Measurements from ENCODE around the gene STAG1. TPM values are rescaled to one million over a fixed set of nuclear protein-coding genes. Genes with fewer than 3 reads are reported as not detected.

STAG1 gene
- polyA plus RNA-seq, 3 donors: 7.2 to 10.0 (median 7.5) TPM

DNA sequence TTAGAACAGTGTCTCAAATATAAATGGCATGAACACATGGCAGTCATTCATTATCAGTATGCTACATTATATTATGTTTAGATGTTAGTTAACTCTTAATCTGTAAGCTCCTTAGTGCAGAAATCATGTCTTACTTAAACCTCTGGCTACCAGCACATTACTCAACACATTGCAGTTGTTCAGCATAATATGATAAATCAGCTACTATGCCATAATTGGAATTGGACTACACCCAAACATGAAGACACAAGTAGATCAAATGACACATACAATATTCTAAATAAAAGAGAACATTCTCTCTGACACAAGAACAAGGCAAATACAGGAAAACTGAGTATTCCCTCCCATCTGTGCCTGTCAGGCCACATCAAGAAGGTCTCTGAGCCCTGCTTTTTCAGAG, 385.9 kb downstream of the STAG1 start:
- Mint-ChIP-seq H3K36me3 (peaks cover 32 to 36% of the 10 kb centered on the region in 2 donors), H3K27ac (peak overlapping the region in 1 of 7 donors; percentile 2), H3K9me3 (no peaks in the 10 kb centered on the region), H3K27me3 (ENCODE audit: low read depth in 3 of 3) (no peaks in the 10 kb centered on the region), H3K4me3 (no peak overlapping the region), H3K4me1 (no peaks in the 10 kb centered on the region)
- Histone ChIP-seq H3K9ac (ENCODE audit: insufficient read depth, low read length, poor library complexity, severe bottlenecking) (no peak overlapping the region), H4K20me1 (ENCODE audit: insufficient read depth, low read length) (no peaks in the 10 kb centered on the region), H3K4me1 (ENCODE audit: control insufficient read depth in 1 of 2, insufficient read depth in 2 of 2, low read length in 2 of 2) (no peaks in the 10 kb centered on the region), H3K36me3 (replicated peaks in 1 of 2; ENCODE audit: control insufficient read depth in 1 of 2, insufficient read depth in 2 of 2, low read length in 2 of 2) (peaks cover 19 to 48% of the 10 kb centered on the region in 2 donors), H3K4me2 (replicated peaks; ENCODE audit: extremely low read depth, low read length, poor library complexity, severe bottlenecking) (no peak overlapping the region), H3K9me3 (replicated peaks in 1 of 2; ENCODE audit: control insufficient read depth in 1 of 2, insufficient read depth in 1 of 2, low read length in 2 of 2) (no peaks in the 10 kb centered on the region), H3K27ac (ENCODE audit: low read depth in 1 of 2, low read length in 2 of 2) (no peak overlapping the region), H3K79me2 (ENCODE audit: insufficient read depth, low read length) (no peaks in the 10 kb centered on the region), H2AFZ (ENCODE audit: insufficient read depth, low read depth, low read length, poor library complexity, severe bottlenecking) (no peak overlapping the region), H3K4me3 (replicated peaks in 1 of 3; ENCODE audit: low read depth in 2 of 3, low read length in 3 of 3) (no peak overlapping the region), H3K27me3 (ENCODE audit: control insufficient read depth in 2 of 2, insufficient read depth in 2 of 2, low read length in 2 of 2) (no peaks in the 10 kb centered on the region)
- no peak for DNase-seq
- TF ChIP-seq, protein P1, sequence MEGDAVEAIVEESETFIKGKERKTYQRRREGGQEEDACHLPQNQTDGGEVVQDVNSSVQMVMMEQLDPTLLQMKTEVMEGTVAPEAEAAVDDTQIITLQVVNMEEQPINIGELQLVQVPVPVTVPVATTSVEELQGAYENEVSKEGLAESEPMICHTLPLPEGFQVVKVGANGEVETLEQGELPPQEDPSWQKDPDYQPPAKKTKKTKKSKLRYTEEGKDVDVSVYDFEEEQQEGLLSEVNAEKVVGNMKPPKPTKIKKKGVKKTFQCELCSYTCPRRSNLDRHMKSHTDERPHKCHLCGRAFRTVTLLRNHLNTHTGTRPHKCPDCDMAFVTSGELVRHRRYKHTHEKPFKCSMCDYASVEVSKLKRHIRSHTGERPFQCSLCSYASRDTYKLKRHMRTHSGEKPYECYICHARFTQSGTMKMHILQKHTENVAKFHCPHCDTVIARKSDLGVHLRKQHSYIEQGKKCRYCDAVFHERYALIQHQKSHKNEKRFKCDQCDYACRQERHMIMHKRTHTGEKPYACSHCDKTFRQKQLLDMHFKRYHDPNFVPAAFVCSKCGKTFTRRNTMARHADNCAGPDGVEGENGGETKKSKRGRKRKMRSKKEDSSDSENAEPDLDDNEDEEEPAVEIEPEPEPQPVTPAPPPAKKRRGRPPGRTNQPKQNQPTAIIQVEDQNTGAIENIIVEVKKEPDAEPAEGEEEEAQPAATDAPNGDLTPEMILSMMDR (IDR thresholded peaks at IDR 0.05): no peak
- intact Hi-C loops (cut with micrococcal nuclease): no loop called here

DNA sequence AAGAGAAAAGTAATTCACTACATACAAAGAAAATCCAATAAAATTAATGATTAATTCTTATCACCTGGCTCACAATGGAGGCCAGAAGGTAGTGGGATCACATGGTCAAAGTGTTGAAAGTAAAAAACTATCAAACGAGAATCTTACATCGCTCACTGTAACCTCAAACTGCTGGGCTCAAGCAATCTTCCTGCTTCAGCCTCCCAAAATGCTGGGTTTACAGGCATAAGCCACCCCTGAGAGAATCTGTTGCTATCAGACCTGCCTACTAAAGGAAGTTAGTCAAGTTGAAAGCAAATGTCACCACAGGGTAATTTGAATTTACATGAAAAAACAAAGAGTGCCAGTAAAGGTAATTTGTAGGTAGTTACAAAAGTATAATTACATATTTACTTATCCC, 398.7 kb downstream of the STAG1 start:
- Histone ChIP-seq H4K20me1 (ENCODE audit: insufficient read depth, low read length) (no peaks in the 10 kb centered on the region), H3K79me2 (ENCODE audit: insufficient read depth, low read length) (no peaks in the 10 kb centered on the region), H3K9ac (ENCODE audit: insufficient read depth, low read length, poor library complexity, severe bottlenecking) (no peak overlapping the region), H3K27ac (ENCODE audit: low read depth in 1 of 2, low read length in 2 of 2) (no peak overlapping the region), H3K4me3 (replicated peaks in 1 of 3; ENCODE audit: low read depth in 2 of 3, low read length in 3 of 3) (no peak overlapping the region), H2AFZ (ENCODE audit: insufficient read depth, low read depth, low read length, poor library complexity, severe bottlenecking) (no peak overlapping the region), H3K36me3 (replicated peaks in 1 of 2; ENCODE audit: control insufficient read depth in 1 of 2, insufficient read depth in 2 of 2, low read length in 2 of 2) (peaks cover 6 to 51% of the 10 kb centered on the region in 2 donors), H3K9me3 (replicated peaks in 1 of 2; ENCODE audit: control insufficient read depth in 1 of 2, insufficient read depth in 1 of 2, low read length in 2 of 2) (no peaks in the 10 kb centered on the region), H3K27me3 (ENCODE audit: control insufficient read depth in 2 of 2, insufficient read depth in 2 of 2, low read length in 2 of 2) (no peaks in the 10 kb centered on the region), H3K4me2 (replicated peaks; ENCODE audit: extremely low read depth, low read length, poor library complexity, severe bottlenecking) (no peak overlapping the region), H3K4me1 (ENCODE audit: control insufficient read depth in 1 of 2, insufficient read depth in 2 of 2, low read length in 2 of 2) (no peaks in the 10 kb centered on the region)
- Mint-ChIP-seq H3K36me3 (peaks cover 25 to 37% of the 10 kb centered on the region in 2 donors), H3K27me3 (ENCODE audit: low read depth in 3 of 3) (no peaks in the 10 kb centered on the region), H3K4me3 (no peak overlapping the region), H3K4me1 (no peaks in the 10 kb centered on the region), H3K9me3 (peaks cover 0 to 5% (median 0%) of the 10 kb centered on the region in 7 donors), H3K27ac (no peak overlapping the region)
- TF ChIP-seq, protein P1 (IDR thresholded peaks at IDR 0.05): no peak
- no CpG with 5 or more reads among the region's 2 CpGs for WGBS (ENCODE audit: insufficient coverage)
- DNase-seq: no peak
- intact Hi-C loops (cut with micrococcal nuclease): no loop called here

All from CD14-positive monocyte (primary cell).